ENCODE measurements around the gene HGFAC. TPM values are rescaled to one million over a fixed set of nuclear protein-coding genes. Genes with fewer than 3 reads are reported as not detected.

Gene HGFAC
- total RNA-seq, 1 experiment from 2014 or later: 1.3 TPM

- peaks cover 14% of the 10 kb centered on the region; the same call in 1 of the 2 replicates for H3F3A ChIP-seq (ENCODE audit: insufficient read depth, low read depth)
- TF ChIP-seq, protein P1, sequence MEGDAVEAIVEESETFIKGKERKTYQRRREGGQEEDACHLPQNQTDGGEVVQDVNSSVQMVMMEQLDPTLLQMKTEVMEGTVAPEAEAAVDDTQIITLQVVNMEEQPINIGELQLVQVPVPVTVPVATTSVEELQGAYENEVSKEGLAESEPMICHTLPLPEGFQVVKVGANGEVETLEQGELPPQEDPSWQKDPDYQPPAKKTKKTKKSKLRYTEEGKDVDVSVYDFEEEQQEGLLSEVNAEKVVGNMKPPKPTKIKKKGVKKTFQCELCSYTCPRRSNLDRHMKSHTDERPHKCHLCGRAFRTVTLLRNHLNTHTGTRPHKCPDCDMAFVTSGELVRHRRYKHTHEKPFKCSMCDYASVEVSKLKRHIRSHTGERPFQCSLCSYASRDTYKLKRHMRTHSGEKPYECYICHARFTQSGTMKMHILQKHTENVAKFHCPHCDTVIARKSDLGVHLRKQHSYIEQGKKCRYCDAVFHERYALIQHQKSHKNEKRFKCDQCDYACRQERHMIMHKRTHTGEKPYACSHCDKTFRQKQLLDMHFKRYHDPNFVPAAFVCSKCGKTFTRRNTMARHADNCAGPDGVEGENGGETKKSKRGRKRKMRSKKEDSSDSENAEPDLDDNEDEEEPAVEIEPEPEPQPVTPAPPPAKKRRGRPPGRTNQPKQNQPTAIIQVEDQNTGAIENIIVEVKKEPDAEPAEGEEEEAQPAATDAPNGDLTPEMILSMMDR (conservative IDR thresholded peaks at IDR 0.05): no peak
- TF ChIP-seq EZH2 (IDR thresholded peaks at IDR 0.05; ENCODE audit: low read depth): no peak
- H3K9me2 ChIP-seq (ENCODE audit: insufficient read depth): no peaks in the 10 kb centered on the region
- no peak for DNase-seq
- intact Hi-C loops (cut with micrococcal nuclease; ENCODE audit: unreplicated experiment): loop anchor here (10.0 kb wide), 1 partner anchor 193 kb away; the partner anchor contains the start of gene RGS12
- BruUV-seq (replicated peaks): no TSS peak
- no peaks in the 10 kb centered on the region for H3K36me3 ChIP-seq (ENCODE audit: low read depth)
- no peaks in the 10 kb centered on the region for H4K20me1 ChIP-seq (ENCODE audit: insufficient read depth)
- no peaks in the 10 kb centered on the region for H3K27me3 ChIP-seq (ENCODE audit: insufficient read depth, low read depth)
- no peak overlapping the region for H3K27ac ChIP-seq
- no peak overlapping the region for H3K4me3 ChIP-seq
- ChIA-PET POLR2A (ENCODE audit: unreplicated experiment) (no interaction called here), CTCF (no interaction called here)
- H3K79me2 ChIP-seq (ENCODE audit: low read depth): no peaks in the 10 kb centered on the region
- H3K4me1 ChIP-seq (replicated peaks; ENCODE audit: insufficient read depth): peaks cover 20% of the 10 kb centered on the region
- H2AFZ ChIP-seq: no peak overlapping the region
- no peak overlapping the region for H3K4me2 ChIP-seq
- H3K9me3 ChIP-seq (ENCODE audit: insufficient read depth, low read depth): no peaks in the 10 kb centered on the region
These were observed 46.1 kb downstream of the HGFAC start for GRCh38 chr4:3487861-3488260.

- TF ChIP-seq, protein P1 (conservative IDR thresholded peaks at IDR 0.05): no peak
- TF ChIP-seq EZH2 (IDR thresholded peaks at IDR 0.05; ENCODE audit: low read depth): no peak
- BruUV-seq (replicated peaks): no TSS peak
- H3K4me3 ChIP-seq: no peak overlapping the region
- ChIA-PET POLR2A (ENCODE audit: unreplicated experiment) (no interaction called here), CTCF (no interaction called here)
- no peaks in the 10 kb centered on the region for H3K36me3 ChIP-seq (ENCODE audit: low read depth)
- no peak overlapping the region for H3K4me2 ChIP-seq
- no peaks in the 10 kb centered on the region for H3K9me3 ChIP-seq (ENCODE audit: insufficient read depth, low read depth)
- intact Hi-C loops (cut with micrococcal nuclease; ENCODE audit: unreplicated experiment): loop anchor here (10.0 kb wide), 1 partner anchor 194 kb away; the partner anchor contains the start of gene RGS12
- DNase-seq: no peak
- H2AFZ ChIP-seq: no peak overlapping the region
- H3K27me3 ChIP-seq (ENCODE audit: insufficient read depth, low read depth): no peaks in the 10 kb centered on the region
- no peaks in the 10 kb centered on the region for H3K79me2 ChIP-seq (ENCODE audit: low read depth)
- no peaks in the 10 kb centered on the region for H3K9me2 ChIP-seq (ENCODE audit: insufficient read depth)
- H3K4me1 ChIP-seq (replicated peaks; ENCODE audit: insufficient read depth): peaks cover 14% of the 10 kb centered on the region
- peaks cover 12% of the 10 kb centered on the region; the same call in 1 of the 2 replicates for H3F3A ChIP-seq (ENCODE audit: insufficient read depth, low read depth)
- H4K20me1 ChIP-seq (ENCODE audit: insufficient read depth): no peaks in the 10 kb centered on the region
- no peak overlapping the region for H3K27ac ChIP-seq
These were observed 47.1 kb downstream of the HGFAC start for GRCh38 chr4:3488820-3489219.

GRCh38 chr4:3489451-3489962, 47.7 kb downstream of the HGFAC start:
- H3K9me2 ChIP-seq (ENCODE audit: insufficient read depth): no peaks in the 10 kb centered on the region
- H3K4me3 ChIP-seq: no peak overlapping the region
- no peak overlapping the region for H2AFZ ChIP-seq
- no TSS peak for BruUV-seq (replicated peaks)
- H3K36me3 ChIP-seq (ENCODE audit: low read depth): no peaks in the 10 kb centered on the region
- no peak for TF ChIP-seq EZH2 (IDR thresholded peaks at IDR 0.05; ENCODE audit: low read depth)
- TF ChIP-seq, protein P1 (conservative IDR thresholded peaks at IDR 0.05): no peak
- POLR2A ChIA-PET (ENCODE audit: unreplicated experiment): no interaction called here
- no peak overlapping the region for H3K4me2 ChIP-seq
- no peaks in the 10 kb centered on the region for H3K27me3 ChIP-seq (ENCODE audit: insufficient read depth, low read depth)
- no peaks in the 10 kb centered on the region for H4K20me1 ChIP-seq (ENCODE audit: insufficient read depth)
- no peak overlapping the region for H3K27ac ChIP-seq
- DNase-seq: no peak
- peaks cover 10% of the 10 kb centered on the region; the same call in 1 of the 2 replicates for H3K4me1 ChIP-seq (replicated peaks; ENCODE audit: insufficient read depth)
- no peaks in the 10 kb centered on the region for H3K79me2 ChIP-seq (ENCODE audit: low read depth)
- H3K9me3 ChIP-seq (ENCODE audit: insufficient read depth, low read depth): no peaks in the 10 kb centered on the region
- peaks cover 7% of the 10 kb centered on the region; the same call in 1 of the 2 replicates for H3F3A ChIP-seq (ENCODE audit: insufficient read depth, low read depth)
- intact Hi-C loops (cut with micrococcal nuclease; ENCODE audit: unreplicated experiment): loop anchor here (10.0 kb wide), 1 partner anchor 195 kb away; the partner anchor contains the start of gene RGS12
- CTCF ChIA-PET: no interaction called here

All from PC-9 (cell line).